ENCODE results near the gene RPS29.
A peak's percentile ranks its signal among the peaks of the same experiment; 100 is the strongest.

DNA sequence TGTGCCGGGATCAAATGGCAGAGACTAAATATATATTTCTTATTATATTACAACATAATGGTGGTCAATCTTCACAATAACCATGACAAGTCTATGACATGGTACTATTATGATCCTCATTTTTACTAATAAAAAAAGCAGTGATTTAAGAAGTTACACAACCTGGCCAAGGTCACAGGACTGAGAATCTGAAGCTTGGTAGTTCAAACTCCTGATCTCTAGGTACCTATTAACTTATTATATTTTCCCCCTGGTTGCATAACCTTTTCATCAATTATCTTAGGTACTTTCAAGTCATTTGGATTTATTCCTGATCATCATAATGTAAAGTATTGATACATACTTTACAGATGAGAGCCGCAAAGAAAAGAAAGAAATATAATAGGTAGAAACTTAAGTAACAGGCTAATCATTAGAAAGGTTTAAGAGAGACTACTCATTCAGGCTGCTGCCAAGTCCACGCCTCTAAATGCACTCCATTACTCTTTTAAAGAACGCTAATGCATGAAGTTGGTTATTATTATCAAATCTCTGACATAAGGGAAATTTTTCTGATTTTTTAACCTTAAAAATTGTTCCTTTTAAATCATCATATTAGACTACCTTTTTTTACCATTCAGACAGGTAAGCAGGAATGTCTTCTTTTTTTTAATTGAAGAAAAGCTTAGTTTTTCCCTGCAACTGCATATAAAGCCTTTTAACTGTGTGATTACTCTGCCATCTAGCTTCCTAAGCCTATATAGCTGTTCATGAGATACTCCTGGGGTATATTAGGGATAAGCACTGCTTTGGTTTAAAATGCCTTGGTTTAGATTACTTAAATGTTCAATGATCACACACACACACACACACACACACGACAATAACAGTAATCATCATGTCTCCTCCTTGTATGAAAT, 35.6 kb downstream of the RPS29 start:
- TF ChIP-seq, protein P1, sequence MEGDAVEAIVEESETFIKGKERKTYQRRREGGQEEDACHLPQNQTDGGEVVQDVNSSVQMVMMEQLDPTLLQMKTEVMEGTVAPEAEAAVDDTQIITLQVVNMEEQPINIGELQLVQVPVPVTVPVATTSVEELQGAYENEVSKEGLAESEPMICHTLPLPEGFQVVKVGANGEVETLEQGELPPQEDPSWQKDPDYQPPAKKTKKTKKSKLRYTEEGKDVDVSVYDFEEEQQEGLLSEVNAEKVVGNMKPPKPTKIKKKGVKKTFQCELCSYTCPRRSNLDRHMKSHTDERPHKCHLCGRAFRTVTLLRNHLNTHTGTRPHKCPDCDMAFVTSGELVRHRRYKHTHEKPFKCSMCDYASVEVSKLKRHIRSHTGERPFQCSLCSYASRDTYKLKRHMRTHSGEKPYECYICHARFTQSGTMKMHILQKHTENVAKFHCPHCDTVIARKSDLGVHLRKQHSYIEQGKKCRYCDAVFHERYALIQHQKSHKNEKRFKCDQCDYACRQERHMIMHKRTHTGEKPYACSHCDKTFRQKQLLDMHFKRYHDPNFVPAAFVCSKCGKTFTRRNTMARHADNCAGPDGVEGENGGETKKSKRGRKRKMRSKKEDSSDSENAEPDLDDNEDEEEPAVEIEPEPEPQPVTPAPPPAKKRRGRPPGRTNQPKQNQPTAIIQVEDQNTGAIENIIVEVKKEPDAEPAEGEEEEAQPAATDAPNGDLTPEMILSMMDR (IDR thresholded peaks at IDR 0.05; ENCODE audit: poor library complexity, severe bottlenecking): peak; percentile 81
- TF ChIP-seq TAF1 (IDR thresholded peaks at IDR 0.05; ENCODE audit: low read depth): no peak
- TF ChIP-seq EP300 (conservative IDR thresholded peaks at IDR 0.05; ENCODE audit: poor library complexity, severe bottlenecking): peak; percentile 35
